Tibial nerve (tissue), 4 donors: Measurements from ENCODE around the gene CYP46A1. TPM values are rescaled to one million over a fixed set of nuclear protein-coding genes. Genes with fewer than 3 reads are reported as not detected.

Experiments
- DNase-seq, 2 donors: peaks; one replicate each; pipeline ENCODE4 v3.0.0-alpha.2; 2019; ENCODE audit warnings: low spot score in 2 of 2
- H3K27ac ChIP-seq, 4 donors: fragments of 200-600 bp; sonication (generic) in 3 of 4; one replicate each; pipeline ENCODE4 v1.5.1; 2017 to 2019; ENCODE audit warnings: mild to moderate bottlenecking in 1 of 4
- H3K27me3 ChIP-seq, 2 donors: fragments of 200-600 bp; sonication (generic) in 1 of 2; one replicate each; pipeline versions ENCODE4 v1.5.1 to v1.6.0; 2017 to 2019
- H3K36me3 ChIP-seq, 3 donors: fragments of 200-600 bp; sonication (generic); one replicate each; pipeline ENCODE4 v1.5.1; 2018 to 2019
- H3K4me1 ChIP-seq, 4 donors: fragments of 200-600 bp; sonication (generic) in 3 of 4; one replicate each; pipeline ENCODE4 v1.5.1; 2017 to 2019
- H3K4me3 ChIP-seq, 4 donors: fragments of 200-600 bp; sonication (generic) in 3 of 4; one replicate each; pipeline ENCODE4 v1.5.1; 2017 to 2019; ENCODE audit warnings: mild to moderate bottlenecking in 1 of 4, moderate library complexity in 1 of 4
- H3K9me3 ChIP-seq, 4 donors: fragments of 200-600 bp; sonication (generic) in 3 of 4; one replicate each; pipeline ENCODE4 v1.5.1; 2017 to 2019
- EP300 ChIP-seq, 2 donors: sonication (generic); formaldehyde crosslinking; IDR thresholded peaks; one replicate each; pipeline ENCODE4 v1.6.1; 2017; ENCODE audit warnings: antibody characterized with exemption in 2 of 2, mild to moderate bottlenecking in 1 of 2
- POLR2A ChIP-seq, 2 donors: fragments of 450-650 bp; IDR thresholded peaks; one replicate each; pipeline ENCODE4 v1.6.1; 2017; ENCODE audit warnings: antibody characterized with exemption in 2 of 2, mild to moderate bottlenecking in 2 of 2, moderate library complexity in 2 of 2
- WGBS, 2 donors: methylation state at CpG; one replicate each; pipeline ENCODE4 v1.1.5; 2018; 5-methylcytosine and 5-hydroxymethylcytosine counted together
- total RNA-seq, 4 donors: library from RNA; depleted of rRNA; stranded (reverse); fragments of >200 nt; gene quantifications; one replicate each; pipeline ENCODE4 v1.1.0, GENCODE V29; 2016
- TF ChIP-seq, protein P1 (sequence below), 5 experiments: fragments of 200-600 bp in 3 of 5; fragments of 450-650 bp in 2 of 5; sonication (generic) in 3 of 5; IDR thresholded peaks; one replicate each; pipeline ENCODE4 v1.5.1; 2016 to 2019; ENCODE audit warnings: antibody characterized with exemption in 5 of 5, mild to moderate bottlenecking in 3 of 5, moderate library complexity in 2 of 5

The CYP46A1 gene
- total RNA-seq, 4 donors from 2014 or later, result 1.2 to 3.7 (median 1.4) TPM

DNA sequence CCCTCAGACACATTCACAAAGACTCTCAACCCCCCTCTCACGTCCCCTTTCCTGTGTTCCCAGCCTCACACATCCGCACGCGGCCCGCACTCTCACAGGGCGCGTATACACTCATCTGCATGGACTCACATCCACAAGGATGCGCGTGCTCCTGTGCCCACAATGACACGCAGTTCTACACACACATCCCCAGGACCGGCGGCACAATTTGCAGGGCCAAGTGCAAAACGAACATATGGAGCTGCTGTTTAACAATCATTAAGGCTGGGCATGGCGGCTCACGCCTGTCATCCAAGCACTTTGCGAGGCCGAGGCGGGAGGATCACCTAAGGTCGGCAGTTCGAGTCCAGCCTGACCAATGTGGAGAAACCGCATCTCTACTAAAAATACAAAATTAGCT lies 72.7 kb downstream of the CYP46A1 start:
- no peak for DNase-seq
- Histone ChIP-seq H3K36me3 (no peaks in the 10 kb centered on the region), H3K9me3 (no peaks in the 10 kb centered on the region), H3K27ac (peak overlapping the region in 2 of 4 donors; percentile 66 to 67), H3K27me3 (no peaks in the 10 kb centered on the region), H3K4me3 (no peak overlapping the region), H3K4me1 (peaks cover 0 to 64% (median 40%) of the 10 kb centered on the region in 4 donors)
- WGBS, 2 donors, result 90 to 94% methylated on average over 21 of the region's 21 CpGs
- TF ChIP-seq EP300 (IDR thresholded peaks at IDR 0.05) (no peak), POLR2A (IDR thresholded peaks at IDR 0.05) (no peak)
- TF ChIP-seq, protein P1, sequence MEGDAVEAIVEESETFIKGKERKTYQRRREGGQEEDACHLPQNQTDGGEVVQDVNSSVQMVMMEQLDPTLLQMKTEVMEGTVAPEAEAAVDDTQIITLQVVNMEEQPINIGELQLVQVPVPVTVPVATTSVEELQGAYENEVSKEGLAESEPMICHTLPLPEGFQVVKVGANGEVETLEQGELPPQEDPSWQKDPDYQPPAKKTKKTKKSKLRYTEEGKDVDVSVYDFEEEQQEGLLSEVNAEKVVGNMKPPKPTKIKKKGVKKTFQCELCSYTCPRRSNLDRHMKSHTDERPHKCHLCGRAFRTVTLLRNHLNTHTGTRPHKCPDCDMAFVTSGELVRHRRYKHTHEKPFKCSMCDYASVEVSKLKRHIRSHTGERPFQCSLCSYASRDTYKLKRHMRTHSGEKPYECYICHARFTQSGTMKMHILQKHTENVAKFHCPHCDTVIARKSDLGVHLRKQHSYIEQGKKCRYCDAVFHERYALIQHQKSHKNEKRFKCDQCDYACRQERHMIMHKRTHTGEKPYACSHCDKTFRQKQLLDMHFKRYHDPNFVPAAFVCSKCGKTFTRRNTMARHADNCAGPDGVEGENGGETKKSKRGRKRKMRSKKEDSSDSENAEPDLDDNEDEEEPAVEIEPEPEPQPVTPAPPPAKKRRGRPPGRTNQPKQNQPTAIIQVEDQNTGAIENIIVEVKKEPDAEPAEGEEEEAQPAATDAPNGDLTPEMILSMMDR (IDR thresholded peaks at IDR 0.05), result no peak

DNA sequence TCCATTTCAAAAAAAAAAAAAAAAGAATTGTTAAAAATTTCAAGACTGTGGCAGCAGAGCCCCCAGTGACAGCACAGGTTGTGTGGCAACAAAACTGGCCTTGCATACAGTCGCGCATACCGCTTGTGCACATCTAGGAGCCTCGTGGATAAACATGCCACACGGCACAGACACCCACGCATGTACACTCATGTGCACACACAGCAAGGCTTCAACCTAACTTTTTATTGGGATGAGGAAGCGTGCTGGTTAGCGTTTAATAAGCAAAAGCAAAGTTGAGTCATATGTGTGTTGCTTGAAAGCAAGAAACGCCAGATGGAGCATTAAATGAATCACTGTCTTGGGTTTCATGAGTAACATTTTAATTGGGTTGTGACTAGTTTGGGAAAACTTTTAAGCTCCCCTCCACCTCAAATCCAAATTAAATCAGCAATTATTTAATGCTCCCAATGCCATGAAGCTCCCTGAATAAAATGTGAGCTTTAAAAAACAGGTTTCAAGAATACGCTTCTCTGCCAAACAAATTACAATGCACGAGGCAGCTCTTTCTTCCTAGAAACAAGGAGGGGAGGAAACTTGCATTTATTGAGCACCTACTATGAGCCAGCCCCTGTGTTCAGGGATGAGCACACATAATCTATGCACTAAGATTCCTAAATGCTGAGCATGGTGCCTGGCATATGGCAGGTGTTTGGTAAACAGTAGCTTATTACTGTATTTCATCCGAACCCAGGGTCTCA lies 73.4 kb downstream of the CYP46A1 start:
- H3K4me1 ChIP-seq, result peaks cover 0 to 58% (median 34%) of the 10 kb centered on the region in 4 donors
- WGBS, 2 donors, result 76 to 78% methylated on average over 12 of the region's 12 CpGs
- H3K36me3 ChIP-seq, result no peaks in the 10 kb centered on the region
- H3K9me3 ChIP-seq, result no peaks in the 10 kb centered on the region
- H3K27ac ChIP-seq, result peak overlapping the region in 2 of 4 donors; percentile 13 to 26
- TF ChIP-seq EP300 (IDR thresholded peaks at IDR 0.05) (peak in 1 of 2 donors; percentile 8), POLR2A (IDR thresholded peaks at IDR 0.05) (no peak)
- TF ChIP-seq, protein P1 (IDR thresholded peaks at IDR 0.05), result no peak
- DNase-seq, result no peak
- H3K27me3 ChIP-seq, result no peaks in the 10 kb centered on the region
- no peak overlapping the region for H3K4me3 ChIP-seq

DNA sequence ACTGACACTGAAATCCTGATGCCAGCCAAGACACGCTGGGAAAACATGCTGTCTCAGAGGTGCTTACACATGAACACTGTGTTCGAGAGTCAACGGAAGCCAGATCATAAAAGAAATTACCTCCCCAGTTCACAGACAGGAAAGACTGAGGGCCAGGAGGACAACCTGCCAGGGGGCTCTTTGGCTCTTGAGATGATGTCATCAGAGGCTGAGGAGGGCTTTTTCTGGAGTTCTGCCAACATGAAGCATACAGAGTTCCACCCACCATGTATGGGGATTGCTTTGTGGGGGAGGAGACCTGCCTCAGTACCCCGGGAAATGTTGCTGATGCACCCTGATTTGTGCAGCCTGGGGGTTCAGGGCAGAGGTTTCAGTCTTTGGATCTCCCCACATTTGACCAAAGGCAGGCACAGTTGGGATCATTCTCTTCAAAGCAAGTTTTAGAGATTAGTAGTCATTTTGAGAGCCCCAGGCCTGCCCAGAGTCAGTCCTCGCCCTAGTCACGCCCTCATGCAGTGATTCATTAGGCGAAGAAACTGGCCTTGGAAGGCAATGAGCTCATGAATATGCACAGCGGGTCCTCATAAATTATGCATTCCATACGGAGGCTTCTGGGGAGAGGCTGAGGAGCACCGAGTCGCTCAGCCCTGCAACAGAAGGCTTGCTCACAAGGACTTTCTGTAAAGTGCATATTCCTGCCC lies 74.2 kb downstream of the CYP46A1 start:
- 51 to 52% methylated on average over 11 of the region's 11 CpGs for WGBS, 2 donors

DNA sequence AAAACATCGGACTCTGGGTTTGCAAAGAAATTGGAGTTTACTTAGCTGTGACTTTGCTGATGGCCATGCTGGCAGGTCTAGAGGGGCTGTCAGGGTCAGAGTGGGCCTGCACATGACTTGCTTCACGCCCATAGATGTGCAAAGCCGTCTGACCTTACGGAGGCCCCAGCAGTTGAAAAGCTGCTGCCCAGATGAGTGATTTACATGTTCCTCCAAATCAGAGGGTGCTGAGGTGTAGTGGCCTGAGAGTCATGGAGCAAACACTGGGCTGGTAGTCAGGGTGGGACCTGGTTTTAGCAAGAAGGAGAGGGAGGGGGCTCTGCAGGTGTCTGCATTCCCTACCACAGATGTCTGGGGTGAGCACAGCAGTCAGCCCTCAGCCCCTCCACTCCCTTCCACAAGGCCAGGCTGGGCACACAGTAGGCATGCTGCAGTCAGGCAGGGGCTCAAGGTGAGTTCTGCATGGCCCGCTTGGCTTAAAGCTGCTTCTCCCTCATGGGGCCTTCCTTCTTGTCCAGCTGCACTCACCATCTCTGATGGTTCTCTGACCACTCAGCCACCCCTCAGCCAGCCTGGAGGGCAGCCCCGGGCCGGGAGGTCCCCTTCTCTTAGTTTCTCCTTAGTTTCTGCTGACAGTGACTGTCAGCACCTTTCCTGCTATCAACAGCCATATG lies 74.9 kb downstream of the CYP46A1 start:
- DNase-seq, result no peak
- peaks cover 0 to 43% (median 25%) of the 10 kb centered on the region in 4 donors for H3K4me1 ChIP-seq
- H3K9me3 ChIP-seq, result no peaks in the 10 kb centered on the region
- H3K4me3 ChIP-seq, result no peak overlapping the region
- 78 to 81% methylated on average over 7 of the region's 7 CpGs for WGBS, 2 donors
- no peaks in the 10 kb centered on the region for H3K27me3 ChIP-seq
- no peaks in the 10 kb centered on the region for H3K36me3 ChIP-seq
- no peak for TF ChIP-seq POLR2A (IDR thresholded peaks at IDR 0.05)
- no peak overlapping the region for H3K27ac ChIP-seq

More for the DNA sequence above, 74.2 kb downstream of the CYP46A1 start:
- no peak for DNase-seq
- H3K4me1 ChIP-seq, result peaks cover 0 to 50% (median 28%) of the 10 kb centered on the region in 4 donors
- peak overlapping the region in 2 of 4 donors; percentile 13 to 26 for H3K27ac ChIP-seq
- no peak overlapping the region for H3K4me3 ChIP-seq
- no peaks in the 10 kb centered on the region for H3K27me3 ChIP-seq
- H3K36me3 ChIP-seq, result no peaks in the 10 kb centered on the region
- TF ChIP-seq EP300 (IDR thresholded peaks at IDR 0.05) (no peak), POLR2A (IDR thresholded peaks at IDR 0.05) (no peak)
- TF ChIP-seq, protein P1 (IDR thresholded peaks at IDR 0.05), result no peak
- no peaks in the 10 kb centered on the region for H3K9me3 ChIP-seq

DNA sequence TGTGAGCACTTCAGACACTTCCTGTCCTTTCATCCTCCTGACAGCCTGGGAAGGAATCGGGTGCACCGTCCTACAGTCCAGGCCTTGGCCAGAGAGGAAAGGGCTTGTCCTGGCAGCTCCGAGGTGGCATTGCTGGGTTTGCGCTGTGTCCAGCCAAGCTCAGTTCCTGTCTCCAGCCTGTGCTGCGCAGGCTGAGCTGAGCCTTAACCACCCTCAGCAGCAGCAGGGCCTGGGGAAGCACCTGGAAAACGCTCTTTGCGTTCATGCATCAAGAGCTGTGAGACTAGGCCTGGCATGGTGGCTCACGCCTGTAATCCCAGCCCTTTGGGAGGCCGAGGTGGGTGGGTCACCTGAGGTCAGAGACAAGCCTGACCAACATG lies 75.4 kb downstream of the CYP46A1 start:
- Histone ChIP-seq H3K9me3 (no peaks in the 10 kb centered on the region), H3K36me3 (no peaks in the 10 kb centered on the region), H3K4me3 (no peak overlapping the region), H3K4me1 (peaks cover 0 to 37% (median 19%) of the 10 kb centered on the region in 4 donors), H3K27ac (no peak overlapping the region), H3K27me3 (no peaks in the 10 kb centered on the region)
- WGBS, 2 donors, result 80 to 89% methylated on average over 8 to 9 of the region's 9 CpGs
- no peak for DNase-seq
- TF ChIP-seq POLR2A (IDR thresholded peaks at IDR 0.05), result no peak
- TF ChIP-seq, protein P1 (IDR thresholded peaks at IDR 0.05), result no peak
- no peak for TF ChIP-seq EP300 (IDR thresholded peaks at IDR 0.05)
